Measurements from ENCODE around the gene PCDHA4.

PCDHA4 gene

DNA sequence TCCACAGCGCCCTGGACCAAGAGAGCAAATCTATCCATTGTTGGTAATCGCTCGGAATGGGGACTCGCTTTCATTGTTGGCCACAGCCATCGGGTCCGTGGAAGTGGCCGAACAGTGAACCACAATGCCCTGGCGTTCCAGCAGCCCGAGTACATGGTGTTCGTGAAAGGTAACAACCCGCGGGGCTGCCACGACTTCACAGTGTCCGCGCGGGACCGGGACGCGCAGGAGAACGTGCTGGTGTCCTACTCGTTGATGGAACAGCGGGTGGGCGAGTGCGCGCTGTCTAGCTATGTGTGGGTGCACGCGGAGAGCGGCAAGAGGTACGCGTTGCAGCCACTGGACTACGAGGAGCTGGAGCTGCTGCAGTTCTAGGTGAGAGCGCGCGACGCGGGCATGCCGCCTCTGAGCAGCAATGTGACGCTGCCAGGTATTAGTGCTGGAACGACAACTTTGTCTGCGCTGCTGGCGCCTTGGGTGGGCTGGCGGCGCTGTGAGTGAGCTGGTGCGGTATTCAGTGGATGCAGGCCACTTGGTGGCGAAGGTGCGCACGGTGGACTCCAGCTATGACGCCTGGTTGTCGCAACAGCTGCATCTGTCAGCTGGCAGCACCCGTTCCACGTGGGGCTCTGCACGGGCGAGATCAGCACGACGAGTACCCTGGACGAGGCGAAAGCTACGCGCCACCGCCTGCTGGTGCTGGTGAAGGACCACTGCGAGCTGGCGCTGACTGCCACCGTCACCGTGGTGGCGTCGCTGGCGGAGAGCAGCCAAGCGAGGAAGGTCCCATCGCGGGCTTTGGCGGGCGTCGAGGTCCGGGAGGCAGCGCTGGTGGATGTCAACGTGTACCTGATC, 55.8 kb downstream of the PCDHA4 start:
- no peak for DNase-seq
